Measurements from ENCODE around the gene TDRD10. TPM values are rescaled to one million over a fixed set of nuclear protein-coding genes. Genes with fewer than 3 reads are reported as not detected.

The TDRD10 gene
- total and polyA plus RNA-seq, 2 of the 8 experiments (the other 6 are each of a cell fraction or from before 2014, with no cell fraction given) = 0.15 to 0.27 TPM

DNA sequence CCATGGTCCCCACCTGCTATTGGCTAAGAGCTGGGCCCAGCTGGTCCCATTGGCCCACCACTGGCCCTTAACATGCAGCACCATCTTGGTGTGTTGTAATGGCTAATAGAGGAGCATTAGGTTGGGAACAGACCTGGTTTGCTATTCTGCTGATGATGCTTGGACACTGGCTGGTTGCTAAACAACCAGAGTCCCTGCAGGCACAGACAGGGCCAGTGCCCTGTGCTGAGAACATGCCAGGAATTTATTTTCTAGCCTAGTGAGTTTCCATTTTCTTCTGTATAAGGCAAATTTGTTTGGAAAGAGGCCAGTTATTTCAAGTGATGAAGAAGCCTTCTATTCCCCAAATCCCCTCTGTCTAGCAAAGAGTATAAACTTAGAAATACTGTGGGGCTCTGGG lies 42.9 kb upstream of the TDRD10 start:
- H4K91ac ChIP-seq (replicated peaks; ENCODE audit: insufficient read length, low read length) = no peak overlapping the region
- H2BK20ac ChIP-seq (ENCODE audit: low read length) = no peak overlapping the region
- H3K4me1 ChIP-seq (replicated peaks in 1 of 4; ENCODE audit: control insufficient read depth in 3 of 4, insufficient read depth in 4 of 4, low read length in 3 of 4) = 0 out of 7 replicates have a peak, but pooled peaks cover 0 to 1% (median 0%) of the 10 kb centered on the region in 4 experiments
- H2BK120ac ChIP-seq (replicated peaks; ENCODE audit: low read depth, low read length) = no peak overlapping the region
- no peaks in the 10 kb centered on the region for H3K79me1 ChIP-seq (ENCODE audit: low read depth, low read length)
- no peaks in the 10 kb centered on the region for H3K9me3 ChIP-seq (ENCODE audit: insufficient read depth in 2 of 2, low read depth in 1 of 2, low read length in 1 of 2)
- H3K79me2 ChIP-seq (ENCODE audit: control insufficient read depth in 1 of 2, insufficient read depth in 2 of 2, low read length in 2 of 2) = no peaks in the 10 kb centered on the region
- no peak overlapping the region for H3K56ac ChIP-seq (replicated peaks; ENCODE audit: insufficient read length, low read depth, low read length)
- H3K9ac ChIP-seq (replicated peaks in 1 of 4; ENCODE audit: extremely low read depth in 1 of 4, low read depth in 3 of 4, low read length in 3 of 4) = no peak overlapping the region
- H3K4me2 ChIP-seq (ENCODE audit: insufficient read depth in 1 of 2, low read depth in 2 of 2, low read length in 2 of 2) = no peak overlapping the region
- no peak overlapping the region for H3K27ac ChIP-seq (ENCODE audit: low read depth, low read length)
- no peak overlapping the region for H2AK5ac ChIP-seq (ENCODE audit: low read depth, low read length)
- H2BK15ac ChIP-seq (ENCODE audit: low read length) = no peak overlapping the region
- no peak overlapping the region for H3K4me3 ChIP-seq (ENCODE audit: extremely low read depth in 1 of 4, insufficient read depth in 2 of 4, low read depth in 3 of 4, low read length in 4 of 4)
- H2BK12ac ChIP-seq (ENCODE audit: low read depth, low read length) = no peak overlapping the region
- ChIA-PET POLR2A (ENCODE audit: partially characterized antibody) (interaction anchor here (0.9 kb wide), 1 partner anchor 107 kb away, joined by 3 read pairs; no protein-coding TSS in a partner anchor), CTCF (ENCODE audit: partially characterized antibody) (interaction anchor here (1.0 to 1.2 kb wide), 3 partner anchors 21 to 119 kb away, joined by 3 to 10 read pairs (median 3); no protein-coding TSS in a partner anchor)
- FAIRE-seq (no peak), DNase-seq (ENCODE audit: low read depth in 1 of 2, low spot score in 2 of 2) (no peak)
- H3K14ac ChIP-seq (ENCODE audit: insufficient read length) = no peak overlapping the region
- no peak overlapping the region for H2BK5ac ChIP-seq (ENCODE audit: low read depth, low read length)
- H2AFZ ChIP-seq (ENCODE audit: low read length) = no peak overlapping the region
- no peaks in the 10 kb centered on the region for H3K27me3 ChIP-seq (replicated peaks in 1 of 4; ENCODE audit: control insufficient read depth in 3 of 4, extremely low read depth in 1 of 4, insufficient read depth in 3 of 4, low read length in 3 of 4)
- no peak overlapping the region for H3K18ac ChIP-seq (ENCODE audit: extremely low read depth, low read length)
- H4K5ac ChIP-seq (ENCODE audit: insufficient read length, low read depth, low read length) = no peak overlapping the region
- no peak overlapping the region for H3K23ac ChIP-seq (ENCODE audit: insufficient read length)
- no peak overlapping the region for H4K8ac ChIP-seq (ENCODE audit: extremely low read depth, insufficient read depth, low read length)
- TF ChIP-seq ASH2L (IDR thresholded peaks at IDR 0.05; ENCODE audit: low read length) (no peak), MAFK (IDR thresholded peaks at IDR 0.05; ENCODE audit: low read depth, low read length) (no peak)
- H4K20me1 ChIP-seq (replicated peaks in 1 of 2; ENCODE audit: control insufficient read depth in 1 of 2, insufficient read depth in 2 of 2, low read length in 2 of 2) = no peaks in the 10 kb centered on the region
- no peak overlapping the region for H3K4ac ChIP-seq (replicated peaks; ENCODE audit: insufficient read length, low read depth, low read length)
- H3K23me2 ChIP-seq (ENCODE audit: low read depth, low read length) = no peaks in the 10 kb centered on the region
- H3K36me3 ChIP-seq (ENCODE audit: control insufficient read depth in 2 of 4, insufficient read depth in 4 of 4, low read length in 3 of 4) = no peaks in the 10 kb centered on the region

All from H1 (cell line).